HepG2 (cell line): ENCODE data around the gene GCM1. TPM values are rescaled to one million over a fixed set of nuclear protein-coding genes. Genes with fewer than 3 reads are reported as not detected.

Experiments
- ATAC-seq: fragments of 200-7000 bp; cut with Tn5 transposase; 3 replicates; pipeline ENCODE4 v1.9.1; 2020; ENCODE audit warnings: mild to moderate bottlenecking, moderate library complexity
- BruUV-seq: library from RNA; stranded (reverse); fragments of 400-500 nt; replicated peaks from 2 replicates; lab custom pipeline; 2021; lab: Mats Ljungman, UMichigan
- CTCF ChIA-PET: fragments of 300-600 bp; formaldehyde crosslinking; extraction: SDS; loops from one replicate; lab custom pipeline; 2021; ENCODE audit warnings: low total read pairs, inconsistent platforms, low intra/inter-chr PET ratio; lab: Yijun Ruan, JAX
- POLR2A ChIA-PET: fragments of 350-600 bp; sonication (Branson Sonifier 250); formaldehyde crosslinking; loops from one replicate; lab custom pipeline; 2020; ENCODE audit warnings: antibody characterized with exemption, inconsistent platforms; lab: Yijun Ruan, JAX
- DNase-seq: peaks from one replicate; pipeline ENCODE4 v3.0.0-alpha.2; 2015; ENCODE audit warnings: low spot score
- FAIRE-seq: peaks from 3 replicates; lab custom pipeline; 2011; peaks lifted over from hg19 to GRCh38; lab: Jason Lieb, UNC
- H2AFZ ChIP-seq: one replicate; pipeline ENCODE4 v1.6.1; 2011; ENCODE audit warnings: low read length, inconsistent platforms
- H3K27ac ChIP-seq: fragments of 300-600 bp; 3 replicates; pipeline ENCODE4 v1.8.0; 2011; ENCODE audit warnings: mixed run types, mild to moderate bottlenecking, mixed read lengths, low read length, inconsistent platforms; ENCODE audit not compliant: insufficient read depth; ENCODE audit errors: extremely low read length
- H3K27me3 ChIP-seq, 2 experiments: fragments of 200-600 bp in 1 of 2; 2 replicates in 1 of 2; 3 replicates in 1 of 2; pipeline versions ENCODE4 v1.6.0 to v1.8.0; 2011; ENCODE audit warnings: low read length in 2 of 2, mild to moderate bottlenecking in 2 of 2, moderate library complexity in 2 of 2, inconsistent platforms in 1 of 2; ENCODE audit not compliant: insufficient read depth in 2 of 2, control insufficient read depth in 1 of 2
- H3K36me3 ChIP-seq, 2 experiments: fragments of 200-600 bp in 1 of 2; replicated peaks in 1 of 2; 2 replicates in 1 of 2; 3 replicates in 1 of 2; pipeline versions ENCODE4 v1.5.1 to v1.8.0; 2011; ENCODE audit warnings: low read length in 2 of 2, inconsistent platforms in 1 of 2; ENCODE audit not compliant: insufficient read depth in 2 of 2, control insufficient read depth in 1 of 2
- H3K4me1 ChIP-seq: 2 replicates; pipeline ENCODE4 v1.5.1; 2012; ENCODE audit warnings: low read length, inconsistent platforms; ENCODE audit not compliant: insufficient read depth
- H3K4me2 ChIP-seq: 2 replicates; pipeline ENCODE4 v1.6.0; 2011; ENCODE audit warnings: low read depth, low read length, inconsistent platforms
- H3K4me3 ChIP-seq, 3 experiments: fragments of 200-600 bp in 1 of 3; sonication (generic), shearing (Covaris generic) in 1 of 3; replicated peaks in 1 of 3; 2 replicates each; pipeline ENCODE4 v1.5.1; 2011 to 2016; ENCODE audit warnings: low read length in 3 of 3, inconsistent platforms in 2 of 3, low read depth in 2 of 3, mild to moderate bottlenecking in 2 of 3, control low read depth in 1 of 3, mixed read lengths in 1 of 3; ENCODE audit not compliant: insufficient read depth in 1 of 3
- H3K79me2 ChIP-seq: one replicate; pipeline ENCODE4 v1.6.1; 2011; ENCODE audit warnings: low read length, inconsistent platforms; ENCODE audit not compliant: insufficient read depth
- H3K9ac ChIP-seq: 2 replicates; pipeline ENCODE4 v1.6.0; 2011; ENCODE audit warnings: mild to moderate bottlenecking, low read depth, low read length, inconsistent platforms; ENCODE audit not compliant: insufficient read depth
- H3K9me3 ChIP-seq: 2 replicates; pipeline ENCODE4 v1.5.1; 2012; ENCODE audit warnings: mild to moderate bottlenecking, low read length
- H4K20me1 ChIP-seq: 2 replicates; pipeline ENCODE4 v1.6.0; 2011; ENCODE audit warnings: inconsistent platforms, mild to moderate bottlenecking, low read length, moderate library complexity; ENCODE audit not compliant: insufficient read depth
- CEBPG ChIP-seq: IDR thresholded peaks from 2 replicates; pipeline ENCODE4 v1.6.1; 2016
- CSRNP2 ChIP-seq: sonication (generic); formaldehyde crosslinking; conservative IDR thresholded peaks from 2 replicates; pipeline ENCODE4 v1.8.0; 2022; ENCODE audit warnings: low read depth, missing genetic modification reagents
- ETV5 ChIP-seq: IDR thresholded peaks from 2 replicates; pipeline ENCODE4 v1.6.1; 2018; ENCODE audit warnings: missing biosample characterization, missing genetic modification reagents, inconsistent platforms, borderline replicate concordance
- FOXK1 ChIP-seq: sonication (generic); formaldehyde crosslinking; IDR thresholded peaks from 2 replicates; pipeline ENCODE4 v1.4.0; 2020; ENCODE audit warnings: low read depth, missing genetic modification reagents, borderline replicate concordance
- FOXP1 ChIP-seq, 2 experiments: fragments of 450-650 bp in 1 of 2; IDR thresholded peaks; 2 replicates each; pipeline ENCODE4 v1.6.1; 2017 to 2018; ENCODE audit warnings: antibody characterized with exemption in 1 of 2
- HOXA3 ChIP-seq: sonication (generic); formaldehyde crosslinking; IDR thresholded peaks from 2 replicates; pipeline ENCODE4 v1.5.0; 2020; ENCODE audit warnings: missing genetic modification reagents
- IRF2 ChIP-seq: IDR thresholded peaks from 2 replicates; pipeline ENCODE4 v1.6.1; 2018; ENCODE audit warnings: missing genetic modification reagents, missing compliant biosample characterization
- MAX ChIP-seq: IDR thresholded peaks from 2 replicates; pipeline ENCODE4 v1.6.1; 2012; ENCODE audit warnings: inconsistent platforms
- MXD4 ChIP-seq: IDR thresholded peaks from 2 replicates; pipeline ENCODE4 v1.6.1; 2016; ENCODE audit warnings: mild to moderate bottlenecking, missing biosample characterization, missing genetic modification reagents
- NCOA2 ChIP-seq: sonication (generic); formaldehyde crosslinking; IDR thresholded peaks from 2 replicates; pipeline ENCODE4 v1.8.0; 2022; ENCODE audit warnings: inconsistent platforms
- ZBED4 ChIP-seq: sonication (generic); formaldehyde crosslinking; IDR thresholded peaks from 2 replicates; pipeline ENCODE4 v1.4.0; 2020; ENCODE audit warnings: missing genetic modification reagents, borderline replicate concordance
- ZFX ChIP-seq: sonication (generic); formaldehyde crosslinking; IDR thresholded peaks from 2 replicates; pipeline ENCODE4 v1.4.0; 2020; ENCODE audit warnings: mild to moderate bottlenecking, low read depth, missing genetic modification reagents, moderate library complexity
- ZNF225 ChIP-seq: sonication (generic); formaldehyde crosslinking; IDR thresholded peaks from 2 replicates; pipeline ENCODE4 v1.4.0; 2020; ENCODE audit warnings: mild to moderate bottlenecking, missing genetic modification reagents
- ZNF607 ChIP-seq: sonication (generic); formaldehyde crosslinking; IDR thresholded peaks from 2 replicates; pipeline ENCODE4 v1.5.1; 2020; ENCODE audit warnings: missing genetic modification reagents, mild to moderate bottlenecking, borderline replicate concordance
- ZNF703 ChIP-seq: sonication (generic); formaldehyde crosslinking; IDR thresholded peaks from 2 replicates; pipeline ENCODE4 v1.5.1; 2020; ENCODE audit warnings: missing genetic modification reagents, mild to moderate bottlenecking, moderate library complexity, borderline replicate concordance
- WGBS: methylation state at CpG from one replicate; pipeline ENCODE4 v1.1.6; 2017; ENCODE audit warnings: low lambda C conversion rate; 5-methylcytosine and 5-hydroxymethylcytosine counted together
- in situ Hi-C: cut with HindIII; loops from 2 replicates; pipeline ENCODE4 v1.10.0; 2017; ENCODE audit warnings: low pct_unique_long_range_greater_than_20kb; ENCODE audit not compliant: extremely low pct_ligation_motif_present
- intact Hi-C: fragments of 100-400 bp; cut with micrococcal nuclease; formaldehyde crosslinking; loops from one replicate; pipeline ENCODE4 v1.10.0; 2022; ENCODE audit not compliant: unreplicated experiment
- polyA plus RNA-seq, 8 experiments: library from polyadenylated mRNA; depleted of rRNA in 3 of 8; stranded (reverse) in 7 of 8; unstranded in 1 of 8; fragments of >200 nt; fragmentation: Illumina TruSeq in 4 of 8; extraction: Trizol in 4 of 8; gene quantifications; 2 replicates each; pipeline versions ENCODE4 v1.2.1 to v1.2.3, GENCODE V29; 2011 to 2016; ENCODE audit warnings: low read depth in 4 of 8, missing spikeins in 1 of 8, mixed read lengths in 1 of 8; ENCODE audit not compliant: insufficient read depth in 1 of 8
- total RNA-seq, 5 experiments: library from RNA; depleted of rRNA; stranded (reverse); fragments of >200 nt; fragmentation: Illumina TruSeq; extraction: Trizol; gene quantifications; 2 replicates each; pipeline ENCODE4 v1.2.3, GENCODE V29; 2016; ENCODE audit warnings: low read depth in 1 of 5
- TF ChIP-seq, protein P1 (sequence below): IDR thresholded peaks from 2 replicates; pipeline ENCODE4 v1.6.1; 2016; ENCODE audit warnings: low read depth, control low read depth

GCM1 gene
- total and polyA plus RNA-seq, 2 of the 13 experiments (the other 11 are each of a cell fraction or from before 2014, with no cell fraction given), result 0.04 to 0.13 TPM

GRCh38 chr6:53119772-53120409, 28.8 kb downstream of the GCM1 start:
- 0% methylated on average over 4 of the region's 4 CpGs for WGBS
- DNase-seq (peak; percentile 92), FAIRE-seq (peak; percentile 84), ATAC-seq (peak; percentile 92)
- H3K9me3 ChIP-seq, result peaks cover 7% of the 10 kb centered on the region; the same call in 1 of the 2 replicates
- peak overlapping the region; percentile 31 for H3K9ac ChIP-seq
- intact Hi-C loops, result loop anchor here (1.0 to 10.0 kb wide), 2 partner anchors 15 to 185 kb away; no protein-coding TSS in a partner anchor
- in situ Hi-C loops, result no loop called here
- POLR2A ChIA-PET, result interaction anchor here (0.9 to 1.7 kb wide), 9 partner anchors 12 to 700 kb away, joined by 3 to 15 read pairs (median 4); partner anchors contain the start of genes EFHC1, FBXO9, GCLC and GSTA4
- H3K4me2 ChIP-seq, result peak overlapping the region; percentile 65
- no peaks in the 10 kb centered on the region for H3K79me2 ChIP-seq
- H2AFZ ChIP-seq, result no peak overlapping the region
- BruUV-seq, result no TSS peak
- no peaks in the 10 kb centered on the region for H3K27me3 ChIP-seq
- H3K27ac ChIP-seq, result peak overlapping the region; percentile 65
- no peaks in the 10 kb centered on the region for H4K20me1 ChIP-seq
- peak overlapping the region in 1 of 3 experiments; percentile 27; a peak in 1 of 6 replicates for H3K4me3 ChIP-seq
- CTCF ChIA-PET, result interaction anchor here (1.0 kb wide), 1 partner anchor 16 kb away, joined by 3 read pairs; no protein-coding TSS in a partner anchor
- no peaks in the 10 kb centered on the region for H3K36me3 ChIP-seq
- H3K4me1 ChIP-seq, result peaks cover 48% of the 10 kb centered on the region
- TF ChIP-seq CEBPG, result no peak
- TF ChIP-seq ETV5 (CRISPR knock-in tag), result peak; percentile 6; the same call in 1 of the 2 replicates
- peak; percentile 62; the same call in 1 of the 2 replicates for TF ChIP-seq ZNF607
- peak; percentile 64; the same call in 1 of the 2 replicates for TF ChIP-seq FOXK1
- peak; percentile 62; the same call in 1 of the 2 replicates for TF ChIP-seq FOXP1 (IDR thresholded peaks at IDR 0.05)
- TF ChIP-seq FOXP1 (CRISPR knock-in tag; IDR thresholded peaks at IDR 0.05), result peak; percentile 93
- TF ChIP-seq NCOA2 (CRISPR knock-in tag), result peak; percentile 81
- TF ChIP-seq IRF2 (CRISPR knock-in tag), result peak; percentile 49; the same call in 1 of the 2 replicates
- TF ChIP-seq ZBED4 (CRISPR knock-in tag), result peak; percentile 30; the same call in 1 of the 2 replicates
- TF ChIP-seq CSRNP2 (CRISPR knock-in tag), result no peak
- peak; percentile 73; the same call in 1 of the 2 replicates for TF ChIP-seq HOXA3 (CRISPR knock-in tag)
- TF ChIP-seq ZNF703, result no peak
- TF ChIP-seq ZNF225 (CRISPR knock-in tag), result no peak
- TF ChIP-seq MAX, result no peak; the same call in 1 of the 2 replicates
- TF ChIP-seq ZFX, result peak; percentile 43; the same call in 1 of the 2 replicates
- 0 out of 2 replicates have a peak, but pooled peaks have one; percentile 29 for TF ChIP-seq MXD4
- TF ChIP-seq, protein P1, sequence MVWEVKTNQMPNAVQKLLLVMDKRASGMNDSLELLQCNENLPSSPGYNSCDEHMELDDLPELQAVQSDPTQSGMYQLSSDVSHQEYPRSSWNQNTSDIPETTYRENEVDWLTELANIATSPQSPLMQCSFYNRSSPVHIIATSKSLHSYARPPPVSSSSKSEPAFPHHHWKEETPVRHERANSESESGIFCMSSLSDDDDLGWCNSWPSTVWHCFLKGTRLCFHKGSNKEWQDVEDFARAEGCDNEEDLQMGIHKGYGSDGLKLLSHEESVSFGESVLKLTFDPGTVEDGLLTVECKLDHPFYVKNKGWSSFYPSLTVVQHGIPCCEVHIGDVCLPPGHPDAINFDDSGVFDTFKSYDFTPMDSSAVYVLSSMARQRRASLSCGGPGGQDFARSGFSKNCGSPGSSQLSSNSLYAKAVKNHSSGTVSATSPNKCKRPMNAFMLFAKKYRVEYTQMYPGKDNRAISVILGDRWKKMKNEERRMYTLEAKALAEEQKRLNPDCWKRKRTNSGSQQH (CRISPR knock-in tag), result peak; percentile 83; the same call in 1 of the 2 replicates
